HepG2 (cell line): Measurements from ENCODE around the gene SCAMP3. TPM values are rescaled to one million over a fixed set of nuclear protein-coding genes. Genes with fewer than 3 reads are reported as not detected.

ENCODE experiments used
- CEBPG ChIP-seq: IDR thresholded peaks from 2 replicates; pipeline ENCODE4 v1.6.1; 2016
- DMAP1 ChIP-seq: IDR thresholded peaks from 2 replicates; pipeline ENCODE4 v1.6.1; 2016
- FOXJ3 ChIP-seq: sonication (generic); formaldehyde crosslinking; IDR thresholded peaks from 2 replicates; pipeline ENCODE4 v1.4.0; 2020; ENCODE audit warnings: missing genetic modification reagents, mild to moderate bottlenecking, borderline replicate concordance
- FOXP1 ChIP-seq, 2 experiments: fragments of 450-650 bp in 1 of 2; IDR thresholded peaks; 2 replicates each; pipeline ENCODE4 v1.6.1; 2017 to 2018; ENCODE audit warnings: antibody characterized with exemption in 1 of 2
- HNRNPH1 ChIP-seq: fragments of 200-400 bp; formaldehyde crosslinking; optimal IDR thresholded peaks from 2 replicates; pipeline ENCODE3; 2017; ENCODE audit warnings: mild to moderate bottlenecking, low read depth, low read length
- KLF11 ChIP-seq: IDR thresholded peaks from 2 replicates; pipeline ENCODE4 v1.6.1; 2016; ENCODE audit warnings: missing compliant biosample characterization
- NFAT5 ChIP-seq: sonication (generic); formaldehyde crosslinking; IDR thresholded peaks from 2 replicates; pipeline ENCODE4 v1.4.0; 2020; ENCODE audit warnings: missing genetic modification reagents
- NONO ChIP-seq, 2 experiments: fragments of 450-650 bp in 1 of 2; sonication (generic) in 1 of 2; formaldehyde crosslinking in 1 of 2; IDR thresholded peaks in 1 of 2; conservative IDR thresholded peaks in 1 of 2; 2 replicates each; pipeline versions ENCODE4 v1.6.1 to v1.8.0; 2017 to 2022; ENCODE audit warnings: mild to moderate bottlenecking in 1 of 2, missing genetic modification reagents in 1 of 2, moderate library complexity in 1 of 2
- POLR2AphosphoS5 ChIP-seq: IDR thresholded peaks from 2 replicates; pipeline ENCODE4 v1.6.1; 2012; ENCODE audit warnings: low read depth, low read length
- RFX1 ChIP-seq: fragments of 450-650 bp; IDR thresholded peaks from 2 replicates; pipeline ENCODE4 v1.6.1; 2017
- TCF12 ChIP-seq, 2 experiments: fragments of 450-650 bp in 1 of 2; sonication (generic) in 1 of 2; formaldehyde crosslinking in 1 of 2; IDR thresholded peaks; 2 replicates each; pipeline versions ENCODE4 v1.6.1 to v1.8.0; 2017 to 2022; ENCODE audit warnings: antibody characterized with exemption in 1 of 2, mild to moderate bottlenecking in 1 of 2, missing genetic modification reagents in 1 of 2, moderate library complexity in 1 of 2
- USF2 ChIP-seq, 2 experiments: sonication (generic) in 1 of 2; formaldehyde crosslinking in 1 of 2; IDR thresholded peaks; 2 replicates each; pipeline versions ENCODE4 v1.5.1 to v1.6.1; 2011 to 2020; ENCODE audit warnings: borderline replicate concordance in 1 of 2, low read depth in 1 of 2, low read length in 1 of 2, mild to moderate bottlenecking in 1 of 2, missing genetic modification reagents in 1 of 2, moderate library complexity in 1 of 2
- YEATS4 ChIP-seq: sonication (generic); formaldehyde crosslinking; IDR thresholded peaks from 2 replicates; pipeline ENCODE4 v1.4.0; 2020; ENCODE audit warnings: missing genetic modification reagents, borderline replicate concordance
- ZBTB7A ChIP-seq: sonication (generic); formaldehyde crosslinking; IDR thresholded peaks from 2 replicates; pipeline ENCODE4 v1.8.0; 2022; ENCODE audit warnings: mild to moderate bottlenecking, missing genetic modification reagents
- ZFP36L1 ChIP-seq: sonication (generic); formaldehyde crosslinking; IDR thresholded peaks from 2 replicates; pipeline ENCODE4 v1.8.0; 2022; ENCODE audit warnings: mild to moderate bottlenecking, missing genetic modification reagents, moderate library complexity
- ZNF180 ChIP-seq: sonication (generic); formaldehyde crosslinking; IDR thresholded peaks from 2 replicates; pipeline ENCODE4 v1.4.0; 2020; ENCODE audit warnings: low read depth, missing genetic modification reagents, borderline replicate concordance
- ZNF230 ChIP-seq: sonication (generic); formaldehyde crosslinking; IDR thresholded peaks from 2 replicates; pipeline ENCODE4 v1.4.0; 2020; ENCODE audit warnings: mild to moderate bottlenecking, missing genetic modification reagents
- ZNF552 ChIP-seq: sonication (generic); formaldehyde crosslinking; IDR thresholded peaks from 2 replicates; pipeline ENCODE4 v1.9.0; 2022; ENCODE audit warnings: missing genetic modification reagents, mild to moderate bottlenecking, borderline replicate concordance
- ZNF710 ChIP-seq: sonication (generic); formaldehyde crosslinking; IDR thresholded peaks from 2 replicates; pipeline ENCODE4 v1.5.0; 2020; ENCODE audit warnings: mild to moderate bottlenecking, missing genetic modification reagents, borderline replicate concordance
- polyA plus RNA-seq, 8 experiments: library from polyadenylated mRNA; depleted of rRNA in 3 of 8; stranded (reverse) in 7 of 8; unstranded in 1 of 8; fragments of >200 nt; fragmentation: Illumina TruSeq in 4 of 8; extraction: Trizol in 4 of 8; gene quantifications; 2 replicates each; pipeline versions ENCODE4 v1.2.1 to v1.2.3, GENCODE V29; 2011 to 2016; ENCODE audit warnings: low read depth in 4 of 8, missing spikeins in 1 of 8, mixed read lengths in 1 of 8; ENCODE audit not compliant: insufficient read depth in 1 of 8
- total RNA-seq, 5 experiments: library from RNA; depleted of rRNA; stranded (reverse); fragments of >200 nt; fragmentation: Illumina TruSeq; extraction: Trizol; gene quantifications; 2 replicates each; pipeline ENCODE4 v1.2.3, GENCODE V29; 2016; ENCODE audit warnings: low read depth in 1 of 5

SCAMP3 gene
- total and polyA plus RNA-seq, 2 of the 13 experiments (the other 11 are each of a cell fraction or from before 2014, with no cell fraction given), result 46.8 to 83.3 TPM

- TF ChIP-seq NFAT5 (CRISPR knock-in tag), result 0 out of 2 replicates have a peak, but pooled peaks have one; percentile 67
- no peak for TF ChIP-seq ZNF180 (CRISPR knock-in tag)
- TF ChIP-seq NONO (IDR thresholded peaks at IDR 0.05), result no peak
- peak; percentile 97 for TF ChIP-seq NONO (CRISPR knock-in tag; conservative IDR thresholded peaks at IDR 0.05)
- no peak for TF ChIP-seq TCF12 (IDR thresholded peaks at IDR 0.05)
- TF ChIP-seq TCF12 (CRISPR knock-in tag; IDR thresholded peaks at IDR 0.05), result no peak
- 0 out of 2 replicates have a peak, but pooled peaks have one; percentile 52 for TF ChIP-seq KLF11
- 0 out of 2 replicates have a peak, but pooled peaks have one; percentile 73 for TF ChIP-seq ZNF230 (CRISPR knock-in tag)
- TF ChIP-seq ZFP36L1 (CRISPR knock-in tag), result no peak
- peak; percentile 78; the same call in 1 of the 2 replicates for TF ChIP-seq ZNF710 (CRISPR knock-in tag)
- TF ChIP-seq FOXP1 (IDR thresholded peaks at IDR 0.05), result no peak
- no peak for TF ChIP-seq FOXP1 (CRISPR knock-in tag; IDR thresholded peaks at IDR 0.05)
- no peak for TF ChIP-seq RFX1
- 0 out of 2 replicates have a peak, but pooled peaks have one; percentile 50 for TF ChIP-seq ZBTB7A
- peak; percentile 98 for TF ChIP-seq USF2 (IDR thresholded peaks at IDR 0.05; ENCODE audit: low read depth, low read length)
- peak; percentile 98 for TF ChIP-seq USF2 (CRISPR knock-in tag; IDR thresholded peaks at IDR 0.05; ENCODE audit: borderline replicate concordance)
- peak; percentile 92 for TF ChIP-seq POLR2AphosphoS5
- TF ChIP-seq HNRNPH1, result peak; percentile 79
- no peak; the same call in 1 of the 2 replicates for TF ChIP-seq CEBPG (CRISPR knock-in tag)
- peak; percentile 89 for TF ChIP-seq DMAP1 (CRISPR knock-in tag)
- TF ChIP-seq YEATS4 (CRISPR knock-in tag), result peak; percentile 36; the same call in 1 of the 2 replicates
- peak; percentile 54; the same call in 1 of the 2 replicates for TF ChIP-seq FOXJ3 (CRISPR knock-in tag)
- TF ChIP-seq ZNF552 (CRISPR knock-in tag), result peak; percentile 83; the same call in 1 of the 2 replicates
These were observed at the start of gene SCAMP3 (continued) for GRCh38 chr1:155261852-155262673.
